GM19467 (cell line): ENCODE results near the gene SEC31A.
"Not testable (repeated sequence)": the region's sequence is repeated elsewhere in the genome, so short reads cannot be mapped to it uniquely, and the experiment has no call there.

Experiments
- ATAC-seq: cut with Tn5 transposase; IDR thresholded peaks from one replicate; pipeline ENCODE4 v1.9.1; 2021; ENCODE audit warnings: mild to moderate bottlenecking, moderate library complexity; ENCODE audit not compliant: unreplicated experiment

The SEC31A gene

DNA sequence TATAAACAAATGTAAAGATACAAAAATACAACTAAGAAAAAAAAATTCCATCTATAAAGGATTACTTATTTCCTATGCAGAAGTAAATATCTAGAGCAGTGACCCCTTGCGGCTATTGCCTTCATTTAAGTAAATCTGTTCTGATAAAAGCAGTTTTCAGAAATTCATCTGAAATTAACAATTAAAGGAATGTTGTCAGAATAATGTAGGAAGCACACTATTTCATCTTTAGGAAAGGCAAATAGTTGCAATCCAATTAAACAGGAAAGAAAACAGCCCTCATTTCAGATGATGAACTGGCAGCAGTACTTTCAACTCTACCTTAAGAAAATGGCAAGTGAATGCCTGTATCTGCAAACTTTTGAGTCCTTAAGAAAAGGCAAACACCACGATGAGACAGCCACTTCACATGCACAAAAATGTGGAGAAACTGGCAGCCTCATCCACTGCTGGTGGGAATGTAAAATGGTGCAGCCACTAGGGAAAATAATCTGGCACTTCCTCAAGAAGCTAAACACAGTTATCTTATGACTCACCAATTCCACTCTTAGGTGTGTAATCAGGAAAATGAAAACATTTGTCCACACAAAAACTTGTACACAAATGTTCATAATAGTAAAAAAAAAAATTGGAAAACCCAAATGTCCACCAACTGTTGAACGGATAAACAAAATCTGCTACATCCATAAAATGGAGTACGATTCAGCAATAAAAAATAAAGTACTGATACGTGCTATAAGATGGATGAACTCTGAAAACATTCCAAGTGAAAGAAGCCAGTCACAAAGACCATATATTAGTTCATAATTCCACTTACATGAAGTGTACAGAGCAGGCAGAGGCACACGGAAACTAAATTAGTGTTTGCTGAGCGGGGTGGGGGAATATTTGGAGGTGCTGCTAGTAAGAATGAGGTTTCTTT is 7.6 kb upstream of the SEC31A start:
- ATAC-seq: no peak

DNA sequence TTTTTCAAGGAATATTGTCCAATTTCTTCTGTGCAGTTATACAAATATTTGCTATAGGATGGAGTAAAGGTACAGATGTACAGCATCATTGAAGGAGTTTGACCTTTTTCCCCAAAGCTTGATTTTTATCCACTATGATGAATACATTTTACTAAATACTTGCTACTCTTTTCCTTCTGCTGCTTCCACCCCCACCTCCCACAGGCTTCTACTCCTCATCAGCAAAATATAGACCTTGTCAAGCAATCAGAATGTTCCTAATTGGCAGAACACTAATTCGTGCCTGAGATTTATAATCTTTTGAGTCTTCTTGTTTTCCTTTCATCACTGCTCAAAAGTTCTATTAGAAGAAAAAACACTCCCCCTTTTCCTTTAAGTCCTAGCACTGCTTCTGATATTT is 5.8 kb upstream of the SEC31A start:
- no peak for ATAC-seq

DNA sequence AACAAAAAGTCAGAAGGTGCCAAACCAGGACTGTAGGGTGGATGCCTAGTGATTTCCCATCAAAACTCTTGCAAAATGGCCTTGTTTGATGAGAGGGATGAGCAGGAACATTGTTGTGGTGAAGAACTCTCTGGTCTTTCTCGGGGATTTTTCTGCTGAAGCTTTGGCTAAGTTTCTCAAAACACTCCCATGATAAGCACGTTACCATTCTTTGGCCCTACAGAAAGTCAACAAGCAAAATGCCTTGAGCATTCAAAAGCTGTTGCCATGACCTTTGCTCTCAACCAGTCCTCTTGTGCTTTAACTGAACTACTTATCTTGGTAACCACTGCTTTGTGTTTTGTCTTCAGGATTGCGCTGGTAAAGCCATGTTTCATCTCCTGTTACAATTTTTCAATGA is 3.0 kb upstream of the SEC31A start:
- no peak for ATAC-seq

DNA sequence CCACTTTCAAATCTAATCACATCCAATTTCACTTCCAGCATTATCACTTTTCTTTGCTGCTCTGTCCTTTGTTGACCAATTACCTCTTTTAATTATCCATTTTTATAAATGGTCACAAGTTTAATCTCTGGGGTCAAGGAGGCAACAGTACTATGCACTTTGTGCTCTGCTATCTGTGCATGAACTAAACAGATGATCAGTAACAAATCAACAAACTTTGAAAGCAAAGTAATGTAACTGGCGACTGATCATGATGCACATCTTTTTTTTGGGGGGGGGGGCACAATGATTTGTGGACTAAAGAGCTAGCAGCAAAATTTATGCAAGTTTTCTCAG is 1.5 kb upstream of the SEC31A start:
- ATAC-seq: no peak

DNA sequence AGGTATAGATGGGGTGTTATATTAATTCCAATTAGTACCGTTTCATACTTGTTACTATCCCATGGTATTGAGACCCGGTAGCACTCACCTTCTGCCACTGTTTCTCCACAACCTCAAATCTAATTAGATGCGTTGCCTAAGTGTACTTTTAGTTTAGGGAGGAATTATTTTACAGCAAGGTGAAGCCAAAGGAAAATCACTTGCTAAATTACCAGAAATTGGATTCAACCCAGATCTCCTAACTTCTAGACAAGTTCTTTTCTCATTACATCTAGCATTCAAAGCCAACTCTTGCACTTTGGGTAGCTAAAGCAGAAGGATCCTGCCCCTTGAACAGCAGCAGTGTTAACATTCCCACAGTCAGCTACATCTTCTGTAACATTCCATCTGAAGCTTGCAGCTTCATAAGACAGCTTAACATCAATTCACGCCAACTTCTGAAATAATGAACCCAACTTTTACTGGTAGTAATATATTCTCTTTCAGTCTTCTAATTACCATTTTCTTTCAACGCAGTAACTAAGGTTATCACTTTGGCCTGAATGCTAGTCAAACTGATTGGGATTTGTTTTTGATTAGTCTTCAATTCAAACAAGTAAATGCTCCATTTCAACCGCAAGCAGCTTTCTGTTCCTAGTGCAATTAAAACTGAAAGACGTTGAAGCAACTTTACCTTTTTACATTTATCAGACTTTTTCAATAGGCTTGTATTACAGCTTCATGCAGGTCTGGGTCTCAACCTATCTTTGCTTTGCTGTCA is 934 bp upstream of the SEC31A start:
- ATAC-seq: no peak

DNA sequence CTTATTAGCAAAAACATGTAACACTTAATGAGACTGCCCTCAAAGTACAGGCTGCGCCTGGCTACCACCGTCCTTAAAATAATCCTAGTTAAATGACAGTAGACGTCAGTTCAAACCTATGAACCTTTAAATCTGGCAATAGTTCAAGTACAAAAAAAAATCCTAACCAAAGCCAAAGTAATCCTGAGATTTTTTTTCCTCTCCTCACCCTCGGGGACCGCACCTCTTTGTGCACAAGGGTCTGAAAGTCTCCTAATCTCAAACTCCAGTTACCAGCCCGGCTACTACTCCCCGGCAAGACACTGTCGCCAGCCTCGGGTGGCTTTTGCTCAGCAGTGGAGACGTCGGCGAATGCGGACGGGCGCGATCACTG is 439 bp downstream of the SEC31A start:
- ATAC-seq: no peak

DNA sequence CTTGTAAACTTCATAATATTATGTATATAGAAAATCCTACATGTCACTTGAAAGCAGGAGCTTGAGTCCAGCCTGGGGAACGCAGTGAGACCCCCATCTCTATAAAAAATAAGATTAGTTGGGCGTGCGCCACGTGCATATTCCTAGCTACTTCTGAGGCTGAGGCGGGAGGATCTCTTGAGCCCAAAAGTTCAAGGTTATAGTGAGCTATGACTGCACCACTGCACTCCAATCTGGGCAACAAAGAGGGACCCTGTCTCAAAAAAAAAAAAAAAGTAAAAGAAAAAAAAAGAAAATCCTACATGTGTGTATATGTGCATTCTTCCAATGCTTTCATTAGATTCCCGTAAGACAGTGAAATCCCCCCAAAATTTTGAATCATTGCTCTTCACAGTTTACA is 1.7 kb downstream of the SEC31A start:
- no peak for ATAC-seq

DNA sequence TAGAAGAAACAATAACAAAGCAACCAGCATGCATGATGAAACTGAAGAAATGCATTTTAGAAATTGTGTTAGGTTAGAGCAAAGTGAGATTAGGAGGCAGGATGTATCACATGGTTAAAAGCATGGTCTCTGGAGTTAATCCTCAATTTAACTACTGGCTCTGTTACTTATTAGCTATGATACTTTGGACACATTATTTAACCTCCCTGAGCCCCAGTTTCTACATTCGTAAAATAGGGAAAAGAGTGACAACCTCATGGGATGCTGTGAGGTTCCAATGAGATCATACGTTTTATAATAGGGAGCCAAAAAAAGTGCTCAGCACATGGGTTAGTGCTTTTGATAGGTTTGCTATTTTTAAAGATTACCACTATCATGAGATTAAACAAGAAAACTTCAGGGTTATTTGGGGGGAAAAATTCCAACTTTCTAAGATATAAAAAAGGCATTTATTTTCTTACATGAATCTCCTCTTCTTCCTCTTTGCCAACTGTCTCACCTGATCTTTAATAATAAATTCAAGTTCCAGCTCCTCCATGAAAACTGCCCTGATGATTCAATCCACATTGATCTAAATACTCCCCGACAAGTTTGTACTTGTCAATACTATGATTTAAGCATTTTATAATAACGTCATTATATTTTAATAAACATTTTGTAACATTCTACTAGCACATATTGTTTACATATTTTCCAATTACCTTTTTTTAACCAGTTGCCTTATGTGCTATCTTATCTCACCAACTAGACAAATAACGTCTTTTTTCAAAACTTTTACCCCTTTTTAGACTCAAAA is 4.6 kb downstream of the SEC31A start:
- no peak for ATAC-seq

DNA sequence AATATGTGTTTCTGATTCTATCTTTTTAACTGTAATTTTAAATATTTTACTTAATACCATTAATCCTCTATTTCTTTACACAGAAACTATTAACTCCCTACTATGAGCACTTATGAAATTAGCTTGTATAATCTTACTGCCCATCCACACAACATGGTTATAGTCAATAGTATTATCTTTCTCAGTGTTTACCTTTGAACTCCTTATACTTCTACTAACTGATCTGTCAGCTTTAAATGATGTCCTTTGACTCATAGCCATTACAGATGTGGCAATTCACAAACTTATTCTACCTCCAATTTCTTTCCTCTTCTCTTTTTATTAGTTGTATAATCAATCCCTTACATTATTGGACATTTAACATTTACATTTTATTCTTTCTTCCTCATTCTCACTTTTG is 5.5 kb downstream of the SEC31A start:
- ATAC-seq: no peak

DNA sequence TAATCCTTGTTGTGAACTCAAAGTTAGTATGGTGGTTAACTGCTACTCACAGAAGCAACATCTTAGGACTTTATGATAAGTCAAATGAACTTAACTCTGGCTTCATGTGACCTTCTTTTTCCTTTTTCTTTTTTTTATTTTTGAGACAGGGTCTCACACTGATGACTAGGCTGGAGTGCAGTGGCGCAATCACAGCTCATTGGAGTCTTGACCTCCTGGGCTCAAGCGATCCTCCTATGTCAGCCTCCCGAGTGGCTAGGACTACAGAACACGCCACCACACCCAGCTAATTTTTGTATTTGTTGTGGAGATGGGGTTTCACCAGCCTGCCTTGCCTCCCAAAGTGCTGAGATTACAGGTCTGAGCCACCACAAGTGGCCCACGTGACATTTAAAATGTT is 22.4 kb downstream of the SEC31A start:
- no peak for ATAC-seq

DNA sequence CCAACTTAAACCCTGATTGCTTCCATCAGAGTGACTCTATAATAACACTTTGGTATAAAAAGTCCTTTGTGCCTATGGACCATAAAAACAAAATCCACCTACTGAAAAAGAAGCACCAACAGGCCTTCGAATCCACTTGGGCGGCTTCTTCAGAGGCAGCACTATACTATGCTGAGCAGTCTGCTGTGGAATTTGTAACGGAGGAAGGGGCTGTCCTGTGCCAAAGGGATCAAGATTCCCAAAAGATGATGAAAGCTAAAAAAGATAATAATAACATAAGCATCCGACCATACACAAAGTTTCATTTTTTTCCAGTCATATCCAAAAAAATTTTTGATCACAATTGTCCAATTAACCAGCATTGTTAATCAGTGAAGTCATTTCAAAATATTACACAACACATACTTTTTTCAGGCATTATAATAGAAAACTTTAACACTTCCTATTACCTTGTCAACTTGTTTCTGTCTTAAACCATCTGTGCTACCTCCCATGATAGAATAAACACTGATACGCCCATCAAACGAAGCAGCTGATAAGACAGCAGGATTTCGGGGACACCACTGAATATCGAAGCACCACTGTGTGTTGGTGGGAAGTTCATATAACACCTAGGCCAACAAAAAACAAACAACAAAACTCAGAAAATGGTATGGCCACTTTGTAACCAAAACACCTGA is 24.1 kb downstream of the SEC31A start:
- no peak for ATAC-seq

DNA sequence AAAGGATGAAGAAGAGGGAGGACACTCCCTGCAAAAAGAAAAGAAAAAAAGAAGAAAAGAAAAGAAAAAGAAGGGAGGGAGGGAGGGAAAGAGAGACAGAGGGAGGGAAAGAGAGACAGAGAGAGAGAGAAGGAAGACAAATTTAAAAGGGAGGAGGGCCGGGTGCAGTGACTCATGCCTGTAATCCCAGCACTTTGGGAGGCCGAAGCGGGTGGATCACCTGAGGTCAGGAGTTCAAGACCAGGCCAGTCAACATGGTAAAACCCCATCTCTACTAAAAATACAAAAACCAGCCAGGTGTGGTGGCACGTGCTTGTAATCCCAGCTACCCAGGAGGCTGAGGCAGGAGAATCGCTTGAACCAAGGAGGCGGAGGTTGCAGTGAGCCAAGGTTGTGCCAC is 24.9 kb downstream of the SEC31A start:
- ATAC-seq: not testable (repeated sequence)

DNA sequence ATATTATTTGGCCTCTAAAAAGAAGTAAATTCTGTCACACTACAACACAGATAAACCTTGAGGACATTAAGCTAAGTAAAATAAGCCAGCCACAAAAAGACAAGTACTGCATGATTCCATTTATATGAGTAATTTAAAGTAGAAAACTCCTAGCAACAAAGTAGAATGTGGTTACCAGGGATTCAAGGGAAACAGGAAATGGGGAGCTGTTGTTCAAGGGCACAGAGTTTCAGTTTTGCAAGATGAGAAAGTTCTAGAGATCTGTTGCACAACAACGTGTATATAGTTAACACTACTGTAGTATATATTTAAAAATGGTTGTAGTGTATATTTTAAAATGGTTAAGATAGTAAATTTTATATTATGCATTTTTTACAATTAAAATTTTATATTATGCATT is 25.4 kb downstream of the SEC31A start:
- no peak for ATAC-seq

DNA sequence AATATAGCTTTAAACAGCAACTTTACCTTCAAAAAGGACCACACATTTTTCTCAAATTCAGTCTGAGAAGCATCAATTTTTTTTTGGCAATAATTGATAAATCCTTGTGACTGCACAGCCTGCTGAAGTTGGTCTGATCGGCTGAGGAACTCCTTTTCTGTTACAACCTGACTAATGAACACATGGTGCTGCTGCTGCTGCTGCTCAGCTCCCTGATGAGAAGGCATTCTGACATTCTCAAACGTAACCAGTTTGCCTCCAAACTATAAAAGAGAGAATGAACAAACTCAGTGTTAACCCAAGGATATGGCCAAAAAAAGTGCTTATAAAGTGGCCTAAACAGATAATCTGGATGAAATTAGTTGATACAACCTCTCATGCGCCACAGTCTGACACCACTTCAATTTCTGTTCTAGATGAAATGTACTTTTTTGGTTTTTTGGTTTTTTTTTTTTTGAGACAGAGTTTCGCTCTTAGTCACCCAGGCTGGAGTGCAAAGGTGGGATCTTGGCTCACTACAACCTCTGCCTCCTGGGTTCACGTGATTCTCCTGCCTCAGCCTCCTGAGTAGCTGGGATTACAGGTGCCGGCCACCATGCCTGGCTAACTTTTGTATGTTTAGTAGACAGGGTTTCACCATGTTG is 26.5 kb downstream of the SEC31A start:
- ATAC-seq: no peak

DNA sequence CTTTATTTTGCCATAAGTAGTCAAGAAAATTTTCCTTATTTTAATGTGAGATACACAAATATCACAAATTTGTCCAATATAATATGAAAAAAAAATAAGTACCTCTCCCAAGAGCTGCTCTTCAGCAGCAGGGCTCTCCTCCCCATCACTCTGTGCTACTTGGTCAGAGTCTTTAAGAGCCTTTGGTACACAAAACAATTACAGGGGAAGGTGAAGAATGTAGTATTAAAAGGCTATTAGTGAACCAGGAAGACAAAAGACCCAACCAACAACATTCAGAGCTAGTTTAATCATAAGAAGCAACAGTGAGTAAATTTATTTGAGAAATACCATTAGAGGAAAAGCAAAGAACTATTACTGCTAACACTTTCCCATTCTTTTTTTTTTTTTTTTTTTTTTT is 29.4 kb downstream of the SEC31A start:
- ATAC-seq: no peak

DNA sequence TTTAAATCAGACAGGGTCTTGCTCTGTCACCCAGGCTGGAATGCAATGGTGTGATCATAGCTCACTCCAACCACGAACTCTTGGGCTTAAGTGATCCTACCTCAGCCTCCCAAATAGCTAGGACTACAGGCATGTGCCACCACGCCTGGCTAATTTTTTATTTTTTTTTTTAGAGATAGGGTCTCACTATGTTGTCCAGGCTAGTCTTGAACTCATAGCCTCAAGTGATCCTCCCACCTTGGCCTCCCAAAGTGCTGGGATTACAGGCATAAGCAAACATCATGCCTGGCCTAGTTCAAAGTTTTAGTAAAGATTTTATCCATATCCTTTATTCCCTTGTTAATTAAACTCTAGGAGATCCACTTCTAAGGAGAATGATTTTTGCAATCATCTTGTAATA is 30.5 kb downstream of the SEC31A start:
- ATAC-seq: not testable (repeated sequence)

DNA sequence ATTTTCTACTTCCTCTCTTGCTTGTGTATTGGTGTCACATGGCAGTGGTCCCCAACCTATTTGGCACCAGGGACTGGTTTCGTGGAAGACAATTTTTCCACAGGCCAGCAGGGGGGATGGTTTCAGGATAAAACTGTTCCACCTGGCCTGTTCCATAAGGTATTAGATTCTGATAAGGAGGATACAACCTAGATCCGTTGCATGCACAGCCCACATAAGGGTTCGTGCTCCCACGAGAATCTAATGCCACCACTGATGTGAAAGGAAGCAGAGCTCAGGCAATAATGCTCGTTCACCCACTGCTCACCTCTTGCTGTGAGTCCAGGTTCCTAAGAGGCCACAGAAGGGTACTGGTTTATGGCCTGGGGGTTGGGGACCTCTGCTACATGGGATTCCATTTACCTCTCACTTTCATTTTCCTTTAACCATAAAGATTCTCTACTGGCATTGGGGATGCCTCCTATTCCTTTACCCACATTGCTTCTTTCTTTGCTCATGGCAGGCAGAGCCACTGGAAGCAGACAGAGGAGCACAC is 38.1 kb downstream of the SEC31A start:
- no peak for ATAC-seq

DNA sequence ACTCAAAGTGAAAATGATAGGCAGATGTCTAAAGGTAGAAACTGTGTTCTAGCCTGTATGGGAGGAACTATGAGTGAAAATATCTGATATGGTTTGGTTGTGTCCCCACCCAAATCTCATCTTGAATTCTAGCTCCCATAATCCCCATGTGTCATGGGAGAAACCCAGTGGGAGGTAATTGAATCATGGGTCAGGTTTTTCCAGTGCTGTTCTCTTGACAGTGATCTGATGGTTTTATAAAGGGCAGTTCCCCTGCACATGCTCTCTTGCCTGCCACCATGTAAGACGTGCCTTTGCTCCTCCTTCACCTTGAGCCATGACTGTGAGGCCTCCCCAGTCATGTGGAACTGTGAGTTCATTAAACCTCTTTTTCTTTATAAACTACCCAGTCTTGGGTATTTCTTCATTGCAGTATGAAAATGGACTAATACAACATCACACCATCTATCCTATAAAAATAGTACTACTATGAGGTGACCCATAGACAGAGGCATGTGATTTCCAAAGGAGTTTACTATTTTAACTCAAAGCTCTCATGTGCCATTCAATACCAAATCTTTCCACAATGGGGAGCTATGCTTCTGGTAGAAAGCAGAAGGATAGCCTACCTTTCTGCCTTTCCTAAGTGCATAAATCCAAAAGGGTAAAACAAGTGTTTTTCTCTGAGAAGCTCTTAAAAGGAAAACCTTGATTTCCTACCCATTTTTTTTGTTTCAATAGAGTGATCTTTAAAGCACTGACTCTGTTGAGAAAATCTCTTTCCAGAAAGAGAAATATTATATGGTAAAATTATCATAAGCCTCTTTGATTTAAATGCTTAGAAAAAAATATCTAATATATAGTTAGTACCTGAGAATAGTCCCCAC is 38.8 kb downstream of the SEC31A start:
- ATAC-seq: no peak

DNA sequence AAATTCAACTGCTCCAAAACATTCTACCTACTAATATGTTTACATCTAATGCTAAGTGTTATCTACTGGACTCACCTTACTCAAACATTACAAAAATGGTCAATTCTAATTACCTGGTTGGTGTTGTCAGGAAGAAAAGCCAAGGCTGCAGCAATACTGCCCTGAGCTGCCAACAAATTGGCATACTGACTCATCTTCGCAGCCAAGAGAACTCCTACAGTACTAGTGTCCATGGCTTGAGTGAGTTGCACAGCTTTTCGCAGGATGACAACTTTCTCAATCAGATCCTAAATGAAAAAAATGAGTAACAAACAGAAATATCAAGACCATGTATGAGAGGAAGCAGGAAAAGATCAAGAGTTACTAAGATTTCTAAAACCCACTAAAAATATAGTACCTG is 39.6 kb downstream of the SEC31A start:
- no peak for ATAC-seq
